Panc1 (cell line): ENCODE data around the gene SH3RF2.

ENCODE experiments used
- POLR2AphosphoS5 ChIP-seq: IDR thresholded peaks from 2 replicates; pipeline ENCODE4 v1.6.1; 2012; ENCODE audit warnings: mild to moderate bottlenecking, low read depth, low read length, moderate library complexity
- SIN3A ChIP-seq: IDR thresholded peaks from 2 replicates; pipeline ENCODE4 v1.6.1; 2012; ENCODE audit warnings: low read depth, mild to moderate bottlenecking, low read length, moderate library complexity, borderline replicate concordance; ENCODE audit not compliant: insufficient read depth
- TCF7L2 ChIP-seq: IDR thresholded peaks from 2 replicates; pipeline ENCODE4 v1.6.1; 2011; ENCODE audit warnings: mild to moderate bottlenecking, low read depth, low read length, inconsistent platforms
- TF ChIP-seq, protein P1 (sequence below): fragments of 450-650 bp; IDR thresholded peaks from 2 replicates; pipeline ENCODE4 v1.5.1; 2017; ENCODE audit warnings: mild to moderate bottlenecking
- TF ChIP-seq, protein P2 (sequence below), 2 experiments: IDR thresholded peaks; 2 replicates each; pipeline ENCODE4 v1.6.1; 2011 to 2012; ENCODE audit warnings: low read depth in 2 of 2, control low read depth in 1 of 2, low read length in 1 of 2, mild to moderate bottlenecking in 1 of 2, moderate library complexity in 1 of 2; ENCODE audit not compliant: insufficient read depth in 1 of 2

DNA sequence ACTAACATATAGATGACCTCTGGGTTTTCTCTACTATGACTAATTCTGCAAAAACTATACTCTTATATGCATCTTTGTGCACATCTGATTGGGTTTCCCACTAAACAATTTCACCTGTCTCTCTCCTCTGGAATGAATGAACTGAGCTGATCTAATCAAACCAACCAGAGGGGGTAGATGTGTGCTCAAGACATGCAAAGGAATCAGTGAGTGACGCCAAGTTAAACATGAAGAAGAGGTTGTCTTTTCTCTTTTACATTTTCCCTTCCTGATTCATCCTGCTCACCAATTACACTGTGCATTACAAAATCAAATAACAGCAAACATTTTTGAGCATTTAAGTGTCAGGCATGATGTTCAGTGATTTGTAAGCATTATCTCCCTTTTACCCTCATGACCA, 34.0 kb upstream of the SH3RF2 start:
- TF ChIP-seq, protein P1, sequence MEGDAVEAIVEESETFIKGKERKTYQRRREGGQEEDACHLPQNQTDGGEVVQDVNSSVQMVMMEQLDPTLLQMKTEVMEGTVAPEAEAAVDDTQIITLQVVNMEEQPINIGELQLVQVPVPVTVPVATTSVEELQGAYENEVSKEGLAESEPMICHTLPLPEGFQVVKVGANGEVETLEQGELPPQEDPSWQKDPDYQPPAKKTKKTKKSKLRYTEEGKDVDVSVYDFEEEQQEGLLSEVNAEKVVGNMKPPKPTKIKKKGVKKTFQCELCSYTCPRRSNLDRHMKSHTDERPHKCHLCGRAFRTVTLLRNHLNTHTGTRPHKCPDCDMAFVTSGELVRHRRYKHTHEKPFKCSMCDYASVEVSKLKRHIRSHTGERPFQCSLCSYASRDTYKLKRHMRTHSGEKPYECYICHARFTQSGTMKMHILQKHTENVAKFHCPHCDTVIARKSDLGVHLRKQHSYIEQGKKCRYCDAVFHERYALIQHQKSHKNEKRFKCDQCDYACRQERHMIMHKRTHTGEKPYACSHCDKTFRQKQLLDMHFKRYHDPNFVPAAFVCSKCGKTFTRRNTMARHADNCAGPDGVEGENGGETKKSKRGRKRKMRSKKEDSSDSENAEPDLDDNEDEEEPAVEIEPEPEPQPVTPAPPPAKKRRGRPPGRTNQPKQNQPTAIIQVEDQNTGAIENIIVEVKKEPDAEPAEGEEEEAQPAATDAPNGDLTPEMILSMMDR: no peak
- TF ChIP-seq POLR2AphosphoS5 (no peak), TCF7L2 (no peak), SIN3A (no peak)
- TF ChIP-seq, protein P2, sequence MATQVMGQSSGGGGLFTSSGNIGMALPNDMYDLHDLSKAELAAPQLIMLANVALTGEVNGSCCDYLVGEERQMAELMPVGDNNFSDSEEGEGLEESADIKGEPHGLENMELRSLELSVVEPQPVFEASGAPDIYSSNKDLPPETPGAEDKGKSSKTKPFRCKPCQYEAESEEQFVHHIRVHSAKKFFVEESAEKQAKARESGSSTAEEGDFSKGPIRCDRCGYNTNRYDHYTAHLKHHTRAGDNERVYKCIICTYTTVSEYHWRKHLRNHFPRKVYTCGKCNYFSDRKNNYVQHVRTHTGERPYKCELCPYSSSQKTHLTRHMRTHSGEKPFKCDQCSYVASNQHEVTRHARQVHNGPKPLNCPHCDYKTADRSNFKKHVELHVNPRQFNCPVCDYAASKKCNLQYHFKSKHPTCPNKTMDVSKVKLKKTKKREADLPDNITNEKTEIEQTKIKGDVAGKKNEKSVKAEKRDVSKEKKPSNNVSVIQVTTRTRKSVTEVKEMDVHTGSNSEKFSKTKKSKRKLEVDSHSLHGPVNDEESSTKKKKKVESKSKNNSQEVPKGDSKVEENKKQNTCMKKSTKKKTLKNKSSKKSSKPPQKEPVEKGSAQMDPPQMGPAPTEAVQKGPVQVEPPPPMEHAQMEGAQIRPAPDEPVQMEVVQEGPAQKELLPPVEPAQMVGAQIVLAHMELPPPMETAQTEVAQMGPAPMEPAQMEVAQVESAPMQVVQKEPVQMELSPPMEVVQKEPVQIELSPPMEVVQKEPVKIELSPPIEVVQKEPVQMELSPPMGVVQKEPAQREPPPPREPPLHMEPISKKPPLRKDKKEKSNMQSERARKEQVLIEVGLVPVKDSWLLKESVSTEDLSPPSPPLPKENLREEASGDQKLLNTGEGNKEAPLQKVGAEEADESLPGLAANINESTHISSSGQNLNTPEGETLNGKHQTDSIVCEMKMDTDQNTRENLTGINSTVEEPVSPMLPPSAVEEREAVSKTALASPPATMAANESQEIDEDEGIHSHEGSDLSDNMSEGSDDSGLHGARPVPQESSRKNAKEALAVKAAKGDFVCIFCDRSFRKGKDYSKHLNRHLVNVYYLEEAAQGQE (IDR thresholded peaks at IDR 0.05; ENCODE audit: insufficient read depth in 1 of 2, low read depth in 2 of 2, low read length in 1 of 2): no peak
